KOPT-K1 (cell line): Measurements from ENCODE around the gene SPTBN5.

Experiments used
- H3K27ac ChIP-seq: fragments of 200-600 bp; sonication (generic); 2 replicates; pipeline ENCODE4 v1.5.1; 2016; ENCODE audit warnings: antibody characterized with exemption, mild to moderate bottlenecking, low read depth, low read length; ENCODE audit not compliant: poor library complexity, severe bottlenecking
- H3K36me3 ChIP-seq: fragments of 200-600 bp; sonication (generic); 2 replicates; pipeline ENCODE4 v1.5.1; 2017; ENCODE audit warnings: antibody characterized with exemption, mild to moderate bottlenecking, low read length, moderate library complexity; ENCODE audit not compliant: insufficient read depth
- H3K9me3 ChIP-seq: fragments of 200-600 bp; sonication (generic); 2 replicates; pipeline ENCODE4 v1.5.1; 2017; ENCODE audit warnings: antibody characterized with exemption, low read length, mild to moderate bottlenecking; ENCODE audit not compliant: insufficient read depth, poor library complexity, severe bottlenecking

The SPTBN5 gene

DNA sequence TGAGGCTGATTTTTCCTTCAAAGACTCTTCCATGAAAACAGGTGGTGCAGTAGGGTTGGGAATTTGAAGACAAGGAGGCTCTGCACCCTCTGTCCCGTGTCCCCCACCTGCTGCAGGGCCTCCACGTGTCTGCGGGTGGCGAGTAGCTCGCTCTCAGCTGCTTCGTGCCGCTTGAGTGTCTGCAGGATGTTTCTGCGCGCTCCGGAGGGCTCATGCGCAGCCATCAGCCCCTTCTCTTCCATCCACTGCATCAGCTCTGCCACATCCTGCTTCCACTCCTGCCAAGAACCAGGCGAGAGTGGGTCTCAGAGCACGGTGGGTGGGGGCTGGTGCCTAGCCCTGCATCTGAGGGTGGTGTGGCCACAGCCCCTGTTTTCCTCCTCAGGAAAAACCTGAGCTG lies 17.8 kb downstream of the SPTBN5 start:
- H3K36me3 ChIP-seq: no peaks in the 10 kb centered on the region
- H3K27ac ChIP-seq: no peak overlapping the region

DNA sequence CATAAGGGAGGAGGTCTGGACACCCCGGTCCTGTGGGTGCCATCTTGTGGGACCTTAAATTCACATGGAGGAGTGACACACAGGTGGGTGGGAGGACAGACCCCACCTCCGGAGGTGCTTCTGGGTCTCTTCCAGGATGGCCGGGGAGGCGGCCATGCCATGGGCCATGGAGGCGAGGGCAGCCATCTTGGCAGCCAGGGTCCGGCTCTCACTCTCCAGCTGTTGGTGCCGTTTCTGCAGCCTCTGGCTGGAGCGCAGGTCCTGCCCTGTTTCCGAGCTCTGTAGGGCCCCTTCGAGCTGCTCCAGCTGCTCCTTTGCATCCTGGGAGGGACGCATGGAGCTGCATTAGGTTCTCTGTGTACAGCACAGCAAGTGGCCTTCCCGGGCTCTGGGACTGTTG lies 19.1 kb downstream of the SPTBN5 start:
- Histone ChIP-seq H3K36me3 (no peaks in the 10 kb centered on the region), H3K9me3 (no peaks in the 10 kb centered on the region), H3K27ac (no peak overlapping the region)

More for the DNA sequence above, 17.8 kb downstream of the SPTBN5 start:
- H3K9me3 ChIP-seq: no peaks in the 10 kb centered on the region

GRCh38 chr15:41873711-41874110 lies 20.1 kb downstream of the SPTBN5 start:
- Histone ChIP-seq H3K9me3 (no peaks in the 10 kb centered on the region), H3K27ac (no peak overlapping the region), H3K36me3 (no peaks in the 10 kb centered on the region)

DNA sequence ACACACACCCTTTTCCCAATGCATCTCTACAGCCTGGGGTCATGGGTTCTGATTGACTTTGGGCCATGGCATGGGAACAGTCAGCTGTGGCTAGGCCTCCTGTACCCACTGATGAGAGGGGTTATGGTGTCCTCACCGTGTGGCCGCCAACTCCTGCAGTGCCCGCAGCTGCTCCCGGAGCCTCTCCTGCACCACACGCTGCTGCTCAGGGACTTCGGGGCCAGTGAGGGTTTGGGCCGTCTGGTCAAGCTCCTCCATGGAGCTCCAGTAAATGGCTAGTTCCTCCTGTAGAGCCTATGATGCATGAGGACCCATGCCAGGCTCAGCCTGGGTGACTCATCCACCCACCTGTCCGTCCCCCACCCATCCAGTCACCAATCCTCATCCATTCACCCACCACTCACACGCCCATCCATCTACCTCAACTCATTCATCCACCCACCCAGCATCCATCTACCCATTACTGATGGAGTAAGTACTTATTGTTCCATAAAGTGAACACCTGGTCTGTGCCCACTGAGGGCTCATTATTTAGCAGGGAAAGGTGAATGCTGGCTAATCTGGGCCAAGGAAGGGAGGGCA lies 21.6 kb downstream of the SPTBN5 start:
- no peaks in the 10 kb centered on the region for H3K36me3 ChIP-seq

GRCh38 chr15:41871175-41871905 lies 22.5 kb downstream of the SPTBN5 start:
- H3K27ac ChIP-seq: no peak overlapping the region
- H3K36me3 ChIP-seq: no peaks in the 10 kb centered on the region

More for the DNA sequence above, 21.6 kb downstream of the SPTBN5 start:
- Histone ChIP-seq H3K27ac (no peak overlapping the region), H3K9me3 (no peaks in the 10 kb centered on the region)

GRCh38 chr15:41870689-41871081 lies 23.2 kb downstream of the SPTBN5 start:
- H3K9me3 ChIP-seq: no peaks in the 10 kb centered on the region
- no peak overlapping the region for H3K27ac ChIP-seq
- H3K36me3 ChIP-seq: no peaks in the 10 kb centered on the region

More at GRCh38 chr15:41871175-41871905, 22.5 kb downstream of the SPTBN5 start:
- H3K9me3 ChIP-seq: no peaks in the 10 kb centered on the region

- H3K27ac ChIP-seq: no peak overlapping the region
- H3K9me3 ChIP-seq: no peaks in the 10 kb centered on the region
- no peaks in the 10 kb centered on the region for H3K36me3 ChIP-seq
Observed at GRCh38 chr15:41869770-41870688, 23.8 kb downstream of the SPTBN5 start.

GRCh38 chr15:41868321-41868720 lies 25.5 kb downstream of the SPTBN5 start:
- Histone ChIP-seq H3K27ac (no peak overlapping the region), H3K36me3 (no peaks in the 10 kb centered on the region), H3K9me3 (no peaks in the 10 kb centered on the region)

DNA sequence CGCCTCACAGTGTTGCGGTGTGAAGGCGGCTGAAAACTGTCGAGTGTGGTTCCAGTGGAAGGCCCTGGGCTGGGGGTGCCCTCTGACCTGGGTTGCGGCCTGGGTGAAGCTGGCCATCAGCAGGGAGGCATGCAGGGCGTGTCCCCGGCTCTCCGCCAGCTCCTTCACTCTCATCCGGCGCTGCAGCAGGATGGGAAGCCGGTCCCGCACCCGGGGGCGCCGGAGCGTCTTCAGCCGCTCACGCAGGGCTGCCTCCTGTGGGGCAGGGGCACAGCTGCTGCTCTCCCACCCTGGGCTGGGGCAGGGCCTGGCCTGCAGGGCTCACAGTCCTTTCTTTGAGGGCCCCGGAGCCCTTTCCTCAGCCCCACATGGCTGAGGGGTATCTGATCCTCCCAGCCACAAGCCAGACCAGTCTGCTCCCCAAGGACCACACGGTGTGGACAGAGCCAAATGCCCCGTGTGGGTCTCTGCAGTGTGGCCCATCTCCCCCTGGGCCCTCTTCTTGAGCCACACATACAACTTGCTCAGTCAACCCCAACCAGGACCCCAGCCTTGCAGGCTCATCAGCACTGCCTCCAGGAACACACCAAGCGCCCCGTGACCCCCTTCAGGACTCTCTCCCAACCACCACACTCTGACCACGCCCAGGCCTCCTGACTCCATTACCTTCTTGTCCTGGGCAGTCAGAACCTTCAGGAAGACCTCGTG lies 26.8 kb downstream of the SPTBN5 start:
- no peak overlapping the region for H3K27ac ChIP-seq

DNA sequence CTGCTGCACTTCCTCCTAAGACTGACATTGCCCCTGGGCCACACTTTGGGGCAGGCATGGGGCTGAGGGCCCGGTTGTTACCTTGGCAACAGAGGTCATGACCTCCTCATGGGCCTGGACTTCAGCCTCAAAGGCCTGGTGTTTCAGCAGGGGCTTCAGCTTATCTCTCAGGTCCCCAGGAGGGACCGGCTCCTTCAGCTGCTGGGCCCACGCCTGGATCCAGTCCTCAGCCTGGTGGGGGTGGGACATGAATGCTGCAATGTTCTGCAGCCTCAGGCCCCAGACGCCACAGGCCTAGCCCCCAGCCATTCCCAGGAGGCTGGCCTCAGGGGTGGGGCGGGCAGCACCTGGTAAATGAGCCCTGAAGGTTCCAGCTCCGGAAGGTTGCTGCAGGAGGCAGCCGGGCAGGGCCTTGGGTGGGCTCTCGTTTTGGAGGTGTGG lies 27.6 kb downstream of the SPTBN5 start:
- Histone ChIP-seq H3K9me3 (no peaks in the 10 kb centered on the region), H3K36me3 (no peaks in the 10 kb centered on the region), H3K27ac (no peak overlapping the region)

More for the DNA sequence above, 26.8 kb downstream of the SPTBN5 start:
- H3K9me3 ChIP-seq: no peaks in the 10 kb centered on the region
- H3K36me3 ChIP-seq: no peaks in the 10 kb centered on the region

DNA sequence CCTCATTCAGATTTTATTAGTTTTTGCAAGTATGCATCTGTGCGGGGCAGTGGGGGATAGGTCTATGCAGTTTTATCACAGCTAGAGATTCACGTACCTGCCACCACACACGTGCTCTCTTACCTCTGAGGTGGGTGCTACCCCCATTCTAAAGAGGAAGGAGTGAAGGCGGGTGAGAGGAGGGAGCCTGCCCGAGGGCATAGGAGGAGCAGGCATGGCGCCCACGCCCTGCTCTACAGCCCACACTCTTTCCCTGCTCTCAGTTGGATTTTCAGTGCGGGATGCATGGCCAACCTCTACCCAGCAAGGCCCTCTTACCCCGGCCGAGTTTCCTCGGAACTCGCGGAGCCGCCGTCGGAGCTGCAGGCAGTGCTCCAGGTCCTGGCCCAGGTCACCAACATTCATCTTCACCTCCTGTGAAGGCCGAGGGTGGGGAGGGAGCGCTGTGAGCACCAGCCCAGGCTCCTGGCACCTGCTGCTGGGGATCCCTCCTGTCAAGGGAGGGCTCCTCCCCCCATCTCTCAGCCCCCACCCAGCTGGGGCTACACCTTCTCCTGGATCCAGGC lies 28.3 kb downstream of the SPTBN5 start:
- no peaks in the 10 kb centered on the region for H3K36me3 ChIP-seq
- no peaks in the 10 kb centered on the region for H3K9me3 ChIP-seq
- H3K27ac ChIP-seq: no peak overlapping the region

- H3K9me3 ChIP-seq: no peaks in the 10 kb centered on the region
- no peak overlapping the region for H3K27ac ChIP-seq
- H3K36me3 ChIP-seq: no peaks in the 10 kb centered on the region
Observed at GRCh38 chr15:41862515-41863116, 31.2 kb downstream of the SPTBN5 start.

DNA sequence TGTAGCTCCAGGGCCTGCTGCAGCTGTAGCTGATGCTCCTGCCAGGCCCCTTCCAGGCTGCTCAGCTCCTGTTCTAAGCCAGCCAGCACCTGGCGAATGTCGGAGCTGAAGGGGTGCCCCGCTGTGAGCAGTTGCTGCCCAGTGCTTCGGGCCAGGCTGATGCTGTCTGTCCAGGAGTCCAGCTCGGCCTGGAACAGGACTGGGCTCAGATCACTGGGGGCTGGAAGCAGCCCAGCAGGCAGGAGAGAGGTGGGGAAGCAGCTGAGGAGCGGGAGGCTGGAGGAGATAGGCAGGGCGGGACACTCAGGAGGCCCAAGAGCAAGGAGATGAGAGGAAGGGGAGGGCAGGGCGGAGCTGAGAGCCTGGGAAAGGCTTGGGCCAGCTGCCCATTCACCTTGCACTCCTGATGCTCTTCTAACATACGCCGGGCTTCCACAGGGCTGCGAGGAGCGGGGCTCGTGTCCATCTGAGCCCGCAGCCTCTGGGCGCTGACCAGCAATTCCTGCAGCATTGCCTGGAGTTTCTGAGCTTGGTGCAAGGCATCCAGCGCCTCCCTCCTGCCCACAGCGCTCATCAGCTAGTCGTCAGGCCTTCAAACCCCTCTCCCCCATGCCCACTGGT lies 32.0 kb downstream of the SPTBN5 start:
- no peaks in the 10 kb centered on the region for H3K36me3 ChIP-seq
- H3K27ac ChIP-seq: no peak overlapping the region
- no peaks in the 10 kb centered on the region for H3K9me3 ChIP-seq
